ENCODE measurements around the gene MTA3. TPM values are rescaled to one million over a fixed set of nuclear protein-coding genes. Genes with fewer than 3 reads are reported as not detected.
"Not testable (repeated sequence)": the region's sequence is repeated elsewhere in the genome, so short reads cannot be mapped to it uniquely, and the experiment has no call there.

Gene MTA3
- polyA plus RNA-seq, 10 donors: 22.4 to 38.1 (median 29.6) TPM

DNA sequence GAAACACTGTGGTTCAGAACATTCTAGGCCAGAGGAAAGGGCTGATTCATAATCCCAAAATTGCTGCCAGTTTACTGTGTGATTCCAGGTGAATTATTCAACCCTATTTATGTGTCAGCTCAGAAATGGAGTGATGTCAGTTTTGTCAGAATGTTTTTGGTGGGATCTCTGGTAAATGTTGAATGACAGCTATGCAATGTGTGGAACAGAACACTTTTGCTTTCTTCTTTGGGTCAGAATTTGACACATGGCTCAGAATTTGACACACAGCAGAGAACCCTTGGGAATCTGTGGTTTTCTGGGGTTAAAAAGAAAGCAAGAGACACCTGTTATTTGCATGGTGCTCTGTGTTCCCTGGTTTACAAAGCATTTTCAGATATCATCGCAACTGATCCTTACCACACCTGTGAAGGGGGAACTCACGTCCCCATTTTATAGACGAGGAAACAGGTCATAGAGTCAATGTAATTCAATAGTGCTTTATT is 1.6 kb upstream of the MTA3 start:
- DNase-seq: no peak

DNA sequence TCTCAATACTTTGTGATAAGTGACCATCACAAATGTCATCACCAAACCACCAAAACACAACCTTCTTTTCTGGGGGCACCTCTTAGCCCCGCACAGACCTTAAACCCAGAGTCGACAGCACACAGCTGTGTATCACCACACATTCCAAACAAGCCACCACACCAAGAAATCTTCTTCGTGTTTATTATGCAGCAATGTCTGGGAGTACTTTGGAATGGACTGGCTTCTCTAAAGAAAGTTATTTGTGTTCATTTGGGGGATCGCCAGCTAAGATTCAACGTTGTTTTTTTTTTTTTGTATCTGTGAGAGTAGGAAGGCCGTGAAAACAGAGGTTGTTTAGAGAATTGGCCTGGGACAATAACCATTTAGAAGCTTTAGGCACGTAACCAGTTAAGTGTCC is 1.1 kb upstream of the MTA3 start:
- peak; percentile 32 to 70 (median 47) for DNase-seq

DNA sequence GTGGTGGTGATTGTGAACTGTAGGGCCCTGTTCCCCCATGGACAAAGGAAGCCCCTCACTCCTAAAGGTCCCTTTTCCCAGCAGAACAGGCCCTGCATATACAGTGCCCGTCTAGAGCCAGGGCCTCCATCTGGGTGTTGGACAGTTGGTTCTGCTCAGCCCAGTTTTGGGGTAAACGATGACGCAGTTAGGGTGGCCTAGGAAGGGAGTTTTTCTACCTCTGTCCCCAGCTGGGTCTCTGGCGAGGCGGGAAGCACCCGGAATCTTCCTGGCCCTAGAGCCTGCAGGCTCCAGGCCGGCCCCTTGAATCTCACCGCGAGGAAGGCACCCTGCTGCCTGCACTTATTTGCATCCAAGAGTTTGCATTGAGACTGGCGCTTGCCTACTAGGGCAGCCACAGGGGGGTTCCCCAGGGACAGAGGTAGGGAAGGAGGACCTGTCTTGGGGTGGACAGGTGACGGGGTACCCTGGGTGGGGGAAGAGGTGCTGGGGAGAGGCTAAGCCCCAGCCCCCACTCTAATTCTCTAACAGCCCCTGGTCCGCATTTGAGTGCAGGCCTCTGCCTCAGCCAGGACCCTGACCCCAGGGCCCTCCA is 529 bp upstream of the MTA3 start:
- peak; percentile 14 to 74 (median 27) for DNase-seq

DNA sequence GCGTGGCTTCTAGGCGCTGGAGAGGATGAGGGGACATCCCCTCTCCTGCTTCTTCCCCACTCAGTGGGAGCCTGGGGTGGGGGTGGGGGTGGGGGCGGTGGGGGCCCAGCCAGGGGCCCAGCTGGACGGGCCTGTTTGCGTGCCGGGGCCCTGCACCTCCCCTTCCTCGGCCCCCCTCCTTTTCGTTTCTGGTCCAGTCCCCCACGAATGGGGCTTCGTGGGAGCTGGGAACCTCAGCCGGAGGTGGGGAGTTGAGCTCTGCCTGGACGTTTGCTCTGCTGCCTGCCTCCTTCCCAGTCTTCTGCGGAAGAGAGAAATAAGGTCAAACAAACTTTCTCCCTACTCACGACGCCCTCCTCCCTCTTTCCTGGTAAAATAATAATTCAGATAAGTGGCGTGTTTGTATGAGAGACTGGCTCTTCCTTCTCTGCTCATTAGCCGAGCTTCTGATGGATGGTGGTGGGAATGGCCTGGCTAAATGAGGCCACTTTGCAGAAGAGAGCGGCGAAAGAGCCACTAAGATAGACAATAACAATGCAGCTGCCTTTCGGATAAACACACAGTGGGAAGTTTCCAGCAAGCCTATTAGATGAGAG is 782 bp downstream of the MTA3 start:
- peak; percentile 21 to 80 (median 62) for DNase-seq

DNA sequence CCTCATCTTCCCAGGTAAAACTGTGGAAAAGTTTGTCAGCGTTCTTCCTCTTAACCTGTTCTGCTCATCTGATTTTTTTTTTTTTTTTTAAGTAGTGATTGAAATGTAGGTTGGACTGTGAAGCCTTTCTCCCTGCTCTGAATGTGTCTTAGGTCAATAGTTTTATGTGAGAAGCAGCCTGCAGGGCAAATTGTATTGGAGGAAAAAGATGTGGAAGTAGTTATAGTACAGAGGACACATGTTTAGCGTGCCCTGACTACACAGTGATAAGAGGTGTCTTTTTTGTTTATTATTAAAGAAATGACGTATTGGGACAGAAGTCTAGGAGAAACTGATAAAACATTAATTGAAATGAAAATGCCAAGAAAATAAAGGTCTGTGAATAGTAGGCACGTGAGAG is 1.5 kb downstream of the MTA3 start:
- DNase-seq: peak in 1 of 3 donors; percentile 20

DNA sequence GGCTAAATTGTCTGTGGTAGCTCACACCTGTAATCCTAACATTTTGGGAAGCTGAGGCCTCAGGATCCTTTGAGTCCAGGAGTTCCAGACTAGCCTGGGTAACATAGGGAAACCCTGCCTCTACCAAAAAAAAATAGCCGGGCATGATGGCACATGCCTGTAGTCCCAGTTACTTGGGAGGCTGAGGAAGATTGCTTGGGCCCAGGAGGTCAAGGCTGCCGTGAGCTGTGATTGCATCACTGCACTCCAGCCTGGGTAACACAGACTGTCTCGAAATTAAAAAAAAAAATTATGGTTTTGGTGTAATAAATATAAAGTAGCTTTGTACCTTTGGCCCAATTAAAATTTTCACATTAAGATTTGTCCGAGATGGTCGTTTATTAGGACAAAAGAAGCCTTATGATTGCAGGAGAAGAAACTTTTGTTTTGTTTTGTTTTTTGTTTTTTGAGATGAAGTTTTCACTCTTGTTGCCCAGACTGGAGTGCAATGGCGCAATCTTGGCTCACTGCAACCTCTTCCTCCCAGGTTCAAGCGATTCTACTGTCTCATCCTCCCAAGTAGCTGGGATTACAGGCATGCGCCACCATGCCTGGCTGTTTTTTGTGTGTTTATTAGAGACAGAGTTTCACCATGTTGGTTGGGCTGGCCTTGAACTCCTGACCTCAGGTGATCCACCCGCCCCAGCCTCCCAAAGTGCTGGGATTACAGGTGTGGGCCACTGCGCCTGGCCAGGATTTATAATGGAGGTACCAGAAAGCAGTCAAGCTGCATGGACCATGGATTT is 4.1 kb downstream of the MTA3 start:
- no peak for DNase-seq

DNA sequence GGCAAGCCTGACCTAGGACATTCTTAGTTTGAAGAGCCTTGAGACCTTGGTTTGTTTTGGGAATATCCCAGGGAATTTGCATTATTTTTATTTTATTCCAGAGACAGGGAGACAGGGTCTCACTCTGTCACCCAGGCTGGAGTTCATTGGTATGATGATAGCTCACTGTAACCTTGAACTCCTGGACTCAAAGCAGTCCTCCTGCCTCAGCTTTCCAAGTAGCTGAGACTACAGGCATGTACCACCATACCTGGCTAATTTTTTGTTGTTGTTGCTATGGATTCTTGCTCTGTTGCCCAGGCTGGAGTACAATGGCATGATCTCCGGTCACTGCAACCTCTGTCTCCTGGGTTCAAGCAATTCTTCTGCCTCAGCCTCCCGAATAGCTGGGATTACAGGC is 4.8 kb downstream of the MTA3 start:
- DNase-seq: no peak

DNA sequence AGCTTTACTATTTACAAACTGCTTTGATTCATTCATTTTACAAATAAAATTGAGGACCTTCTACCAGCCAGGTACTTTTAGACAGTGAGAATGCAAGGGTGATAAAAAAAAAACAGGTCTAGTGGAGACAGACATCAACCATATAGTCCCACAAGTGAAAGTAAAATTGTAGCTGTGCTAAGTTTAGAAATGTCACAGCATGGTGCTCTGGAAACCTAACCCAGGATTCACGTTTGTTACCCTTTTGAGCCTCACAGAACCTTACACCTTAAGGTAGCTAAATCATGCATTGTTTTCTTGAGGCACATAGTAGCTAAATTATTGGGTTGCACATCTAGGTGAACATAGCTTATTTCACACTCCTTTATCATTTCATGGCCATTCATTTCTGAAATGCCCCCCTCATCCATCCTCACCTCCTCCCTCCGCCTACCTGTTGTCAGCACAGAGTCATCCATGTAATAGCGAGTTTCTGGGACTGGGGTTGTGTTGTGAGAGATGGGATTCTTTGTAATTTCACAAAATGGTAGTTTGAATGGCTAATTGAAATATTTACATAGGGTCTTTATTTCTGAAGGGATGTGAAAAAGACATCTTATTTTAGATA is 7.1 kb downstream of the MTA3 start:
- no peak for DNase-seq

DNA sequence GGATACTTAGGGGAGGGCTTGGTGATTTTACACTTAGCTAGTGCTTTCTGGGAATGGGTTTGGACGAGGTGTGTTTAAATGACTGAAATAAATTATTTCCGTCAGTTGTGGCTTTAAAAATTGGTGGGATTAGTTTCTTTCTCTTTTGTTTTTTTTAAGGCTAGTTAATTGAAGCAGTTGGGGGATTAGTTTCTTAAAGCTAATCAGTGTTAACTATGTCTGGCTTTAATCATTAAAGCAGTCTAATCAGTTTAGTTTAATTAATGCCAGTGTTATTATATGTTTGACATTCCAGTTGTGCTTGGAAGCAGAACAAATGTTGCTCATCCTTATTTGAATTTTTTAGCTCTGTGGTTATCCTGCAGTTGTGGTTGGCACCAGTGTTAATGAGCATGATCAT is 10.2 kb downstream of the MTA3 start:
- no peak for DNase-seq

DNA sequence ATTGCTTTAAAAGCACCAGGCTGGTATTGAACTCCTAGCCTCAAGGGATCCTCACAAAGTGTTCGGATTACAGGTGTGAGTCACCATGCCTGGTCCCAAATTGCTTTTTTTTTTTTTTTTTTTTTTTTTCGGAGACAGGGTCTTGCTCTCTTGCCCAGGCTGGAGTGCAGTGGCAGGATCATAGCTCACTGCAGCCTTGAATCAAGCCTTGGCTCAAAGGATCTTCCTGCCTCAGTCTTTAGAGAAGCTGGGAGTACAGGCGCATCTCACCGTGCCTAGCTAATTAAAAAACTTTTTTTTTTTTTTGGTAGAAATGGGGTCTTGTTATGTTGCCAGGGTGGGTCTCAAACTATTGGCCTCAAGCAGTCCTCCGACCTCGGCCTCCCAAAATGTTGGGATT is 12.8 kb downstream of the MTA3 start:
- DNase-seq: no peak

DNA sequence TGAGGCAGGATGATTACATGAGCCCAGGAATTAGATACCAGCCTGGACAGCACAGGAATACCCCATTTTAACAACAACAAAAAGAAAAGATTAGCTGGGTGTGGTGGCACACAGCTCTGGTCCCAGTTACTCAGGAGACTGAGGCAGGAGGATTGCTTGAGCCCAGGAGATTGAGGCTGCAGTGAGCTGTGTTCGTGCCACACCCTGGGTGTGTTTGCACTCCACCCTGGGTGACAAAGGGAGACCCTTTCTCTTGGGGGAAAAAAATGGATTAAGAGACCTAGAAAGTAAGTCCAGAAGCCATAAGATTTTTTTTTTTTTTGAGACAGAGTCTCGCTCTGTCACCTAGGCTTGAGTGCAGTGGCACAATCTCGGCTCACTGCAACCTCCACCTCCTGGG is 16.2 kb downstream of the MTA3 start:
- not testable (repeated sequence) for DNase-seq

DNA sequence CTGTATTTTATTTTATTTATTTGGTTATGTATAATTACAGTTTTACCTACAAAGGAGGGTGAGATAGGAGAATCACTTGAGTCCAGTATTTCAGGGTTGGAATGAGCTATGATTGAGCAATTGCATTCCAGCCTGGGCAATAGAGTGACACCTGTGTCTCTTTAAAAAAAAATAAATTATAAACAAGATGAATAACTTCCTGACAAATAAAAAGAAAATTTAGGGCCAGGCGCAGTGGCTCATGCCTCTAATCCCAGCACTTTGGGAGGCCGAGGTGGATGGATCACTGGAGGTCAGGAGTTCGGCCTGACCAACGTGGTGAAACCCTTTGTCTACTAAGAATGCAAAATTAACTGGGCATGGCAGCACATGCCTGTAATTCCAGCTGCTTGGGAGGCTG is 17.3 kb downstream of the MTA3 start:
- DNase-seq: no peak

DNA sequence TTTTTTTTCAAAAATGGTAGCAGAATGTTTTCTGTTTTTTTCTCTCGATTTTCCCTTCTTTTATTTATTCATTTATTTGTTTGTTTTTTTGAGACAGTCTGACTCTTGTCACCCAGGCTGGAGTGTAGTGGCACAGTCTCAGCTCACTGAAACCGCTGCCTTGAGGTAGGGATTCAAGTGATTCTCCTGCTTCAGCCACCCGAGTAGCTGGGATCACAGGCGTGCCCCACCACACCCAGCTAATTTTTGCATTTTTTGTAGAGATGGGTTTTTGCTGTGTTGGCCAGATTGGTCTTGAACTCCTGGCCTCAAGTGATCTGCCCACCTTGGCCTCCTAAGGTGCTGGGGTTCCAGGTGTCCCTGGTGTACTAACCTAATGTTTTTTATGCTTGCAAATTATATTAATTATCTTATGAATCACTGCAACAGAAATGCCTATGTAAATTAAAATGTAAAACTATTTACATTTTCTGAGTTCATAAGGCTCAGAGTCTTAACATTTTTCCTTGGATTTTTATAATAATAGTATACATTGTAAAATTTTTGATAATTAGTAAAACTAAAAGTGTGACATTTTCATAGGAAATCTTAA is 19.2 kb downstream of the MTA3 start:
- DNase-seq: no peak

DNA sequence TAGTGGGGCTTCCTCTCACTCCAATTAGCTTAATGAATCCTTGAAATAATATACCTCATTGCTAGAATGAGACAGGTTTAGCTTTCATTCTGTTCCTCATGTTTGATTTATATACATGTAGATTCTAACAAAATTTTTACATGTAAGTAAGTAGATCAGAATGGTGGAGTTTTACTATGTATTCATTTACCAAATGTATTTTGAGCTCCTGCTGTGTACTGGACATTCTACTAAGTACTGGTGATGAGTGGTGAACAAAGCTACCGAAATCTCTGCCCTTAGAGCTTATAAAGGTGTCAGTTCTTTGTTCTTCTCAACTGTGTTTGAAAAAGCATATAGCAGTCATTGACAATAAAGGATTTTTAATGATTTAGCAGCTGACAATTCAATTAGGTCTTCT is 19.7 kb downstream of the MTA3 start:
- DNase-seq: no peak

DNA sequence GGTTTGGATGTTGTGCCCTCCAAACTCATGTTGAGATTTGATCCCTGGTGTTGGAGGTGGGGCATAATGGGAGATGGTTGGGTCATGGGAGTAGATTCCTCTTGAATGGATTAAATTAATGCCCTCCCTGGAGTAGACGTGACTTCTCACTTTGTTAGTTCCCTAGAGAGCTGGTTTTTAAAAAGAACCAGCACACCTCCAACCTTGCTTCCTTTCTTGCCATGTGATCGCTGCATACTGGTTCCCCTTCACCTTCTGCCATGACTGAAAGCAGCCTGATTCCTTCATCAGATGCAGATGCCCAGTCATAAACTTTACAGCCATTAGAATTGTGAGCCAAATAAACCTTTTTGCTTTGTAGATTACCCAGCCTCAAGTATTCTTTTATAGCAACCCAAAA is 21.7 kb downstream of the MTA3 start:
- no peak for DNase-seq

DNA sequence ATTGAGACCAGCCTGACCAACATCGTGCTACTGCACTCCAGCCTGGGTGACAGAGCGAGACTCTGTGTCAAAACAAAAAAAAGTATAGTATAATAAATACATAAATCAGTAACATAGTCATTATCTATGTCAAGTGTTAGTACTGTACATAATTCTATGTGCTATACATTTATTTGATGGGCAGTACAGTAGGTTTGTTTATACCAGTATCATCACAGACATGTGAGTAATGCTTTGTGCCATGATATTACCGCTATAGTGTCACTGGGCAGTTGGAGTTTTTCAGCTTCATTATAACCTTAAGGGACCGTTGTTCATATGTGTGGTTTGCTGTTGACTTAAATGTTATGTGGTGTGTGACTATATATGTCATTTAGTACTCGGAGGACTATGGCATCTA is 24.9 kb downstream of the MTA3 start:
- DNase-seq: no peak

DNA sequence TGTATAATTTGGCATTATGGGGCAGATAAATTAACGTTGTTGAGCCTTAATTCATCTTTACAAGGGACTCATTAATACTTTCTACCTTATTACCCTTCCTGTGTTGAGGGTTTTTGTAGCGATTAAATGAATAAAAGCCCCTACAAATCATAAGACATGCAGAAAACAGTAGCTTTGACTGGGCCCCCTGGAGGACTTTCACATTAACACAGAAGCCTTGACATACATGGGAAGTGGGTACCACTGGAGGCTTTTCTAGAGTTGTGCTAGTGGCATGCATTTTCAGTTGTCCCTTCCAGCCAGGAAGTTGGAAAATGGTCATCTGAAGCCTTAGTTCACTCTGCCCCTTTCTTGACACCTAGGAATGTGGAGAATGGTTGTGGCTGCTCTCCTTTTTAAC is 30.2 kb downstream of the MTA3 start:
- DNase-seq: no peak

DNA sequence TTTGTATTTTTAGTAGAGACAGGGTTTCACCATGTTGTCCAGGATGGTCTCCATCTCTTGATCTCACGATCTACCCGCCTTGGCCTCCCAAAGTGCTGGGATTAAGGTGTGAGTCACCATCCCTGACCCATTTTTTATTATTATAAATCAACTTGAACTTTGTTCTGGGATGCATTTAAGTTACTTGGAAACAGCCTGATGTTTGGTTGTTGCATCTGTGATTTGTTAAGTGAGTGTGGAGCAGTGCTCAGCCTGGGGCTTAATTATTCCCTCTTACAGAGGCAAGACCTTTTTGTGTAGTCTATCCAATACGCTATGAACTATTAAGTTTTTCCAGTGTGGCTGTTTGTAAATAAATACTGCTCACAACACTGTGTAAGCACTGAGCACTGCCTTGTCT is 32.6 kb downstream of the MTA3 start:
- DNase-seq: no peak

DNA sequence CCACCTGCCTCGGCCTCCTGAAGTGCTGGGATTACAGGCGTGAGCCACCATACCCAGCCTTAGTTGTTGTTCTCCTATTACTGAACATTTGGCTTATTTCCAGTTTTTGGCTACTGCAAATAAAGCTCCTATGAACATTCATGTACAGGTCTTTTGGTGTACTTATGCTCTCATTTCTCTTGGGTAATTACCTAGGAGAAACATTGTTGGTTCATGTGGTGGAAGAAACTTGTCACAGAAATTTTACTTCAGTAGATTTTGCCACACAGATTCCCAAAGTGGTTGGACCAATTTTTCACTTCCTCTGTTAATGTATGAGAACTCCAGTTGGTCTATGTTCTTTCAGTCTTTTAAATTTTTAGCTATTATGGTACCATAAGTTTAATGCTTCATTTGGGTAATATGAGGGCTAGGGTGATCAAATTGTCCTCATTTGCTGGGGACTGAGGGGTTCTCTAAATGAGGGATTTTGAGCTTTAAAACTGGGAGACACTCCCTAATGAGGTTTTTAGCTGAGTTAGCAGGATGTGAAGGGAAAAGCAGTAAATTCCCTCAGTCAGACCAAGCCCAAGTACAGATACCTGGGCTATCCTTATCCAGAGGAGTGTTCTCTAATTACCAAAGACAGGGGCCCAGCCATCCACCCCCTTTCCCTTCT is 33.9 kb downstream of the MTA3 start:
- no peak for DNase-seq

DNA sequence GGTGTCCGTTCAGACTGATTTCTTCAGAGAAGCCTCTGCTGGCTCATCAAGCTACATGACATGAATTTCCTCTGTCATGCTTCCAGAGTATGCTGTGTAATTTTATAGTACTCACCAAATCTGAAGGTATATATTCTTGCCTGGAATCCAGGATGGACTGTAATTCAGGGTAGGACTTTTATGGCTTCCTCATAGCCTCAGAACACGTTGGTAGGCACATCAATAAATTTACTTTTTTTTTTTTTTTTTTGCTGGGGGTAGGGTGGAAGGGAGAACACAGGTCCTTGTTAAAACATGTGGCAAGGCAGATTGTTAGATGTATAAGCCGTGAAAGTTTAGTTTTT is 34.4 kb downstream of the MTA3 start:
- no peak for DNase-seq

DNA sequence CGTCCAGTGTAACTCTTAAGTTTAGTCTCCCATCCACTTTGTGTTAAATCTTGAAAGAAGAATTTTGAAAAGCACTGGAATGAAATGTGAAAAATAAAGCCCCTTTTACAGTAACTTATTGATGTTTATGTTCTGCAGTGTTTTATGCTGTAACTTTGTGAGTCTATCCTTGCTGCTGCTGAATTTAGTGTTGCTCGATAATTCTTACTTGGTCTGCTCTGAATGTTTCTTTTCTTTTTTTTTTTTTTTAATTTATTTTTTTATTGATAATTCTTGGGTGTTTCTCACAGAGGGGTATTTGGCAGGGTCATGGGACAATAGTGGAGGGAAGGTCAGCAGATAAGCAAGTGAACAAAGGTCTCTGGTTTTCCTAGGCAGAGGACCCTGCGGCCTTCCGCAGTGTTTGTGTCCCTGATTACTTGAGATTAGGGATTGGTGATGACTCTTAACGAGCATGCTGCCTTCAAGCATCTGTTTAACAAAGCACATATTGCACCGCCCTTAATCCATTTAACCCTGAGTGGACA is 36.0 kb downstream of the MTA3 start:
- DNase-seq: not testable (repeated sequence)

DNA sequence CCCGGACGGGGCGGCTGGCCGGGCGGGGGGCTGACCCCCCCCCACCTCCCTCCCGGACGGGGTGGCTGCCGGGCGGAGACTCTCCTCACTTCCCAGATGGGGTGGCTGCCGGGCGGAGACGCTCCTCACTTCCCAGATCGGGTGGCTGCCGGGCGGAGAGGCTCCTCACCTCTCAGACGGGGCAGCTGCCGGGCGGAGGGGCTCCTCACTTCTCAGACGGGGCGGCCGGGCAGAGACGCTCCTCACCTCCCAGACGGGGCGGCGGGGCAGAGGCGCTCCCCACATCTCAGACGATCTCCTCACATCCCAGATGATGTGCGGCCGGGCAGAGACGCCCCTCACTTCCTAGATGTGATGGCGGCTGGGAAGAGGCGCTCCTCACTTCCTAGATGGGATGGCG is 37.7 kb downstream of the MTA3 start:
- DNase-seq: not testable (repeated sequence)

Measured in muscle of back (tissue), 11 donors.